Endothelial cell of umbilical vein (primary cell): ENCODE results near the gene TIA1. TPM values are rescaled to one million over a fixed set of nuclear protein-coding genes. Genes with fewer than 3 reads are reported as not detected.

ENCODE experiments used
- BruUV-seq: library from RNA; stranded (reverse); fragments of 400-500 nt; replicated peaks from 2 replicates; lab custom pipeline; 2021; lab: Mats Ljungman, UMichigan
- CTCF ChIA-PET: fragments of 300-600, 350-600 bp; sonication (Branson Sonifier 250); formaldehyde crosslinking; loops from one replicate; lab custom pipeline; 2021; ENCODE audit warnings: antibody characterized with exemption, inconsistent platforms; lab: Charles Lee
- POLR2A ChIA-PET: fragments of 300-600, 350-600 bp; sonication (Branson Sonifier 250); formaldehyde crosslinking; loops from one replicate; lab custom pipeline; 2021; ENCODE audit warnings: antibody characterized with exemption, inconsistent platforms; lab: Charles Lee
- DNase-seq: peaks from one replicate; pipeline ENCODE4 v3.0.0-alpha.2; 2011; ENCODE audit warnings: low read depth, low spot score
- FAIRE-seq: peaks from 2 replicates; lab custom pipeline; 2011; peaks lifted over from hg19 to GRCh38; lab: Jason Lieb, UNC
- H2AFZ ChIP-seq: 2 replicates; pipeline ENCODE4 v1.6.0; 2012; ENCODE audit warnings: low read depth, low read length, control low read depth, inconsistent platforms
- H3K27ac ChIP-seq: 2 replicates; pipeline ENCODE4 v1.5.1; 2011; ENCODE audit warnings: low read depth, mild to moderate bottlenecking, control low read depth, low read length, moderate library complexity; ENCODE audit not compliant: insufficient read depth
- H3K27me3 ChIP-seq, 2 experiments: 2 replicates each; pipeline versions ENCODE4 v1.6.0 to v1.6.1; 2011; ENCODE audit warnings: low read length in 2 of 2, mixed read lengths in 1 of 2; ENCODE audit not compliant: control insufficient read depth in 2 of 2, insufficient read depth in 2 of 2
- H3K36me3 ChIP-seq, 2 experiments: 2 replicates in 1 of 2; 3 replicates in 1 of 2; pipeline ENCODE4 v1.5.1; 2011; ENCODE audit warnings: low read length in 2 of 2, mild to moderate bottlenecking in 1 of 2, moderate library complexity in 1 of 2; ENCODE audit not compliant: control insufficient read depth in 2 of 2, insufficient read depth in 2 of 2; ENCODE audit errors: extremely low read depth in 1 of 2
- H3K4me1 ChIP-seq: 3 replicates; pipeline ENCODE4 v1.5.1; 2011; ENCODE audit warnings: mild to moderate bottlenecking, low read length; ENCODE audit not compliant: control insufficient read depth, insufficient read depth; ENCODE audit errors: extremely low read depth
- H3K4me2 ChIP-seq: 2 replicates; pipeline ENCODE4 v1.6.1; 2011; ENCODE audit warnings: low read length, control low read depth, mixed read lengths; ENCODE audit not compliant: insufficient read depth
- H3K4me3 ChIP-seq, 3 experiments: fragments of 200-600 bp in 1 of 3; sonication (generic), shearing (Covaris generic) in 1 of 3; replicated peaks in 1 of 3; 2 replicates each; pipeline ENCODE4 v1.5.1; 2011 to 2016; ENCODE audit warnings: control low read depth in 3 of 3, low read length in 3 of 3, mild to moderate bottlenecking in 2 of 3, inconsistent platforms in 1 of 3, low read depth in 1 of 3, moderate library complexity in 1 of 3; ENCODE audit not compliant: insufficient read depth in 1 of 3
- H3K79me2 ChIP-seq: 2 replicates; pipeline ENCODE4 v1.6.0; 2012; ENCODE audit warnings: low read length, inconsistent platforms; ENCODE audit not compliant: control insufficient read depth, insufficient read depth
- H3K9ac ChIP-seq: replicated peaks from 2 replicates; pipeline ENCODE3; 2011; ENCODE audit warnings: low read length, control low read depth; ENCODE audit not compliant: insufficient read depth; ENCODE audit errors: extremely low read depth
- H3K9me1 ChIP-seq: replicated peaks from 3 replicates; pipeline ENCODE4 v1.6.0; 2011; ENCODE audit warnings: mild to moderate bottlenecking, low read length; ENCODE audit not compliant: control insufficient read depth, insufficient read depth; ENCODE audit errors: extremely low read depth
- H3K9me3 ChIP-seq: replicated peaks from 2 replicates; pipeline ENCODE4 v1.5.1; 2012; ENCODE audit warnings: low read length, inconsistent platforms; ENCODE audit not compliant: control insufficient read depth, insufficient read depth
- H4K20me1 ChIP-seq: replicated peaks from 2 replicates; pipeline ENCODE3; 2011; ENCODE audit warnings: mild to moderate bottlenecking, low read length; ENCODE audit not compliant: control insufficient read depth, insufficient read depth; ENCODE audit errors: extremely low read depth
- CTCF ChIP-seq, 2 donors: IDR thresholded peaks; 1 replicate in 1 of 2; 2 replicates in 1 of 2; pipeline ENCODE4 v1.5.1; 2011; ENCODE audit warnings: low read length in 2 of 2, mild to moderate bottlenecking in 2 of 2, moderate library complexity in 2 of 2, control low read depth in 1 of 2, inconsistent platforms in 1 of 2, low read depth in 1 of 2; ENCODE audit not compliant: insufficient read depth in 1 of 2; ENCODE audit errors: extremely low read depth in 1 of 2
- EZH2 ChIP-seq: IDR thresholded peaks from 2 replicates; pipeline ENCODE4 v1.6.1; 2012; ENCODE audit warnings: borderline replicate concordance, low read depth, mild to moderate bottlenecking, moderate library complexity, low read length, inconsistent platforms; ENCODE audit not compliant: severe bottlenecking
- FOS ChIP-seq: IDR thresholded peaks from 2 replicates; pipeline ENCODE4 v1.6.1; 2011; ENCODE audit warnings: mild to moderate bottlenecking, low read length, moderate library complexity, borderline replicate concordance; ENCODE audit not compliant: insufficient read depth
- GATA2 ChIP-seq: IDR thresholded peaks from 2 replicates; pipeline ENCODE4 v1.7.0; 2011; ENCODE audit warnings: low read depth, mild to moderate bottlenecking, moderate library complexity, mixed read lengths, low read length; ENCODE audit not compliant: insufficient read length, insufficient read depth
- JUN ChIP-seq: IDR thresholded peaks from 2 replicates; pipeline ENCODE4 v1.6.1; 2011; ENCODE audit warnings: borderline replicate concordance, low read depth; ENCODE audit not compliant: insufficient read length, insufficient read depth
- MAX ChIP-seq: IDR thresholded peaks from 2 replicates; pipeline ENCODE4 v1.6.1; 2011; ENCODE audit not compliant: insufficient read depth, insufficient read length
- MYC ChIP-seq: IDR thresholded peaks from one replicate; pipeline ENCODE4 v1.6.1; 2011; ENCODE audit warnings: mild to moderate bottlenecking, low read depth, low read length
- POLR2A ChIP-seq: IDR thresholded peaks from 2 replicates; pipeline ENCODE4 v1.6.1; 2012; ENCODE audit warnings: low read depth, mild to moderate bottlenecking, control low read depth, low read length
- POLR2AphosphoS5 ChIP-seq: IDR thresholded peaks from 2 replicates; pipeline ENCODE4 v1.6.1; 2012; ENCODE audit warnings: low read depth, mild to moderate bottlenecking, control low read depth, low read length, moderate library complexity; ENCODE audit not compliant: insufficient read depth
- dilution Hi-C: fragments of 300-500 bp; cut with MboI; formaldehyde crosslinking; loops from one replicate; pipeline ENCODE4 v1.15.0; 2019; ENCODE audit warnings: low sequenced_read_pairs; ENCODE audit not compliant: extremely low pct_ligation_motif_present
- intact Hi-C: fragments of 100-400 bp; cut with micrococcal nuclease; formaldehyde crosslinking; loops from one replicate; pipeline ENCODE4 v1.10.0; 2022
- polyA plus RNA-seq, 4 experiments: library from polyadenylated mRNA; depleted of rRNA in 3 of 4; stranded (reverse) in 3 of 4; unstranded in 1 of 4; fragments of >200 nt; gene quantifications; 2 replicates each; pipeline versions ENCODE4 v1.2.1 to v1.2.3, GENCODE V29; 2011 to 2012; ENCODE audit warnings: missing spikeins in 1 of 4
- total RNA-seq: library from RNA; stranded (reverse); gene quantifications from 2 replicates; pipeline ENCODE4 v1.2.3, GENCODE V29; 2021

Gene TIA1
- total and polyA plus RNA-seq, 2 donors (not counting 3 experiments of a cell fraction or from before 2014, with no cell fraction given) = 60.2 to 163 TPM

- intact Hi-C loops (no loop called here), dilution Hi-C loops (no loop called here)
- no peak for TF ChIP-seq GATA2
- TF ChIP-seq EZH2 = no peak
- TF ChIP-seq MAX = no peak
- TF ChIP-seq JUN = no peak
- no peak for TF ChIP-seq CTCF (IDR thresholded peaks at IDR 0.05; ENCODE audit: extremely low read depth in 1 of 2, insufficient read depth in 1 of 2, low read depth in 1 of 2, low read length in 2 of 2)
- no peak for TF ChIP-seq POLR2A
- TF ChIP-seq MYC = no peak
- TF ChIP-seq FOS = no peak
- TF ChIP-seq POLR2AphosphoS5 = no peak
- Histone ChIP-seq H3K27ac (no peak overlapping the region), H3K9ac (no peak overlapping the region), H3K79me2 (no peaks in the 10 kb centered on the region), H3K4me1 (no peaks in the 10 kb centered on the region), H4K20me1 (no peaks in the 10 kb centered on the region), H3K4me3 (no peak overlapping the region), H3K4me2 (no peak overlapping the region), H2AFZ (no peak overlapping the region), H3K36me3 (no peaks in the 10 kb centered on the region), H3K9me3 (no peaks in the 10 kb centered on the region), H3K27me3 (no peaks in the 10 kb centered on the region), H3K9me1 (no peaks in the 10 kb centered on the region)
- no TSS peak for BruUV-seq
- DNase-seq = no peak
- FAIRE-seq = no peak
- ChIA-PET CTCF (no interaction called here), POLR2A (no interaction called here)
Measured at GRCh38 chr2:70204452-70204851, 44.0 kb downstream of the TIA1 start.
